ENCODE results near the gene DISC1. TPM values are rescaled to one million over a fixed set of nuclear protein-coding genes. Genes with fewer than 3 reads are reported as not detected.
"Not testable (repeated sequence)": the region's sequence is repeated elsewhere in the genome, so short reads cannot be mapped to it uniquely, and the experiment has no call there.

DISC1 gene
- total RNA-seq, 1 experiment from 2014 or later = 1.8 TPM

GRCh38 chr1:231781892-231782291 lies 155.3 kb downstream of the DISC1 start:
- no peak overlapping the region for H3K27ac ChIP-seq (ENCODE audit: low read depth, low read length)
- H3K9me2 ChIP-seq (ENCODE audit: insufficient read depth) = no peaks in the 10 kb centered on the region
- ChIA-PET POLR2A (no interaction called here), CTCF (interaction anchor here (1.0 kb wide), 1 partner anchor 25 kb away, joined by 4 read pairs; no protein-coding TSS in a partner anchor), RAD21 (ENCODE audit: low non-redundant PET in 1 of 2, low total read pairs in 2 of 2, uncharacterized antibody in 2 of 2, unreplicated experiment in 2 of 2) (no interaction called here)
- H2AFZ ChIP-seq (ENCODE audit: low read depth, low read length, poor library complexity, severe bottlenecking) = no peak overlapping the region
- H3K36me3 ChIP-seq (ENCODE audit: control insufficient read depth in 1 of 2, insufficient read depth in 2 of 2, low read length in 2 of 2) = no peaks in the 10 kb centered on the region
- DNase-seq (ENCODE audit: low read depth, low spot score) = no peak
- H3K27me3 ChIP-seq (ENCODE audit: insufficient read depth, low read length) = no peaks in the 10 kb centered on the region
- ATAC-seq = no peak
- no TSS peak for BruUV-seq (replicated peaks)
- intact Hi-C loops (cut with micrococcal nuclease) = no loop called here
- no peak overlapping the region for H3K4me3 ChIP-seq (replicated peaks in 1 of 2; ENCODE audit: low read depth in 1 of 2, low read length in 2 of 2)
- H3K4me1 ChIP-seq (ENCODE audit: control insufficient read depth in 1 of 2, insufficient read depth in 2 of 2, low read length in 2 of 2) = peaks cover 12 to 14% of the 10 kb centered on the region in 2 experiments
- no peak overlapping the region for H3K4me2 ChIP-seq (ENCODE audit: low read length)
- no peaks in the 10 kb centered on the region for H4K20me1 ChIP-seq (ENCODE audit: insufficient read depth)
- no peaks in the 10 kb centered on the region for H3K9me3 ChIP-seq (ENCODE audit: control insufficient read depth in 1 of 2, insufficient read depth in 1 of 2, low read depth in 1 of 2, low read length in 2 of 2)
- TF ChIP-seq ZNF274 (IDR thresholded peaks at IDR 0.05; ENCODE audit: low read depth, low read length) (no peak), EGR1 (IDR thresholded peaks at IDR 0.05; ENCODE audit: low read depth) (no peak), FOSL1 (IDR thresholded peaks at IDR 0.05; ENCODE audit: low read depth) (no peak), ZFX (IDR thresholded peaks at IDR 0.05) (no peak), POLR2A (IDR thresholded peaks at IDR 0.05; ENCODE audit: borderline replicate concordance, extremely low read depth, insufficient read depth, insufficient read length) (no peak), CBX3 (IDR thresholded peaks at IDR 0.05; ENCODE audit: low read depth) (no peak), JUND (IDR thresholded peaks at IDR 0.05) (no peak), EZH2 (IDR thresholded peaks at IDR 0.05) (no peak), TCF7L2 (IDR thresholded peaks at IDR 0.05; ENCODE audit: borderline replicate concordance, extremely low read depth, insufficient read depth, insufficient read length) (no peak), SP1 (IDR thresholded peaks at IDR 0.05; ENCODE audit: low read depth) (no peak), SRF (IDR thresholded peaks at IDR 0.05; ENCODE audit: low read depth) (no peak), CEBPB (IDR thresholded peaks at IDR 0.05; ENCODE audit: low read depth) (no peak), EZH2phosphoT487 (IDR thresholded peaks at IDR 0.05; ENCODE audit: borderline replicate concordance) (no peak)
- TF ChIP-seq, protein P1, sequence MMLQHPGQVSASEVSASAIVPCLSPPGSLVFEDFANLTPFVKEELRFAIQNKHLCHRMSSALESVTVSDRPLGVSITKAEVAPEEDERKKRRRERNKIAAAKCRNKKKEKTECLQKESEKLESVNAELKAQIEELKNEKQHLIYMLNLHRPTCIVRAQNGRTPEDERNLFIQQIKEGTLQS (IDR thresholded peaks at IDR 0.05) = no peak
- H3K9ac ChIP-seq (ENCODE audit: low read length) = no peak overlapping the region
- no peaks in the 10 kb centered on the region for H3K79me2 ChIP-seq (ENCODE audit: insufficient read depth, low read length)

GRCh38 chr1:231785073-231785472 lies 158.5 kb downstream of the DISC1 start:
- H4K20me1 ChIP-seq (ENCODE audit: insufficient read depth); H2AFZ ChIP-seq (ENCODE audit: low read depth, low read length, poor library complexity, severe bottlenecking); DNase-seq (ENCODE audit: low read depth, low spot score); POLR2A ChIA-PET; H3K4me2 ChIP-seq (ENCODE audit: low read length); H3K27ac ChIP-seq (ENCODE audit: low read depth, low read length); H3K4me3 ChIP-seq (replicated peaks in 1 of 2; ENCODE audit: low read depth in 1 of 2, low read length in 2 of 2); H3K9me3 ChIP-seq (ENCODE audit: control insufficient read depth in 1 of 2, insufficient read depth in 1 of 2, low read depth in 1 of 2, low read length in 2 of 2); H3K79me2 ChIP-seq (ENCODE audit: insufficient read depth, low read length); H3K9me2 ChIP-seq (ENCODE audit: insufficient read depth); H3K27me3 ChIP-seq (ENCODE audit: insufficient read depth, low read length); H3K4me1 ChIP-seq (ENCODE audit: control insufficient read depth in 1 of 2, insufficient read depth in 2 of 2, low read length in 2 of 2); BruUV-seq (replicated peaks); RAD21 ChIA-PET (ENCODE audit: low non-redundant PET in 1 of 2, low total read pairs in 2 of 2, uncharacterized antibody in 2 of 2, unreplicated experiment in 2 of 2); ATAC-seq; H3K9ac ChIP-seq (ENCODE audit: low read length); intact Hi-C loops (cut with micrococcal nuclease); H3K36me3 ChIP-seq (ENCODE audit: control insufficient read depth in 1 of 2, insufficient read depth in 2 of 2, low read length in 2 of 2): not testable (repeated sequence)
- CTCF ChIA-PET = interaction anchor here (1.2 kb wide), 1 partner anchor 28 kb away, joined by 6 read pairs; no protein-coding TSS in a partner anchor
